Panc1 (cell line): ENCODE data around the gene PCDHGB2. TPM values are rescaled to one million over a fixed set of nuclear protein-coding genes. Genes with fewer than 3 reads are reported as not detected.

Experiments used
- ATAC-seq: fragments of 200-7000 bp; cut with Tn5 transposase; 2 replicates; pipeline ENCODE4 v1.9.1; 2020; ENCODE audit warnings: mild to moderate bottlenecking, moderate library complexity
- BruUV-seq: library from RNA; stranded (reverse); fragments of 400-500 nt; replicated peaks from 2 replicates; lab custom pipeline; 2021; lab: Mats Ljungman, UMichigan
- CTCF ChIA-PET: fragments of 300-600 bp; sonication (Branson Sonifier 250); formaldehyde crosslinking; loops from one replicate; lab custom pipeline; 2022; ENCODE audit warnings: antibody characterized with exemption; lab: Charles Lee
- POLR2A ChIA-PET: fragments of 300-600 bp; sonication (Branson Sonifier 250); formaldehyde crosslinking; loops from one replicate; lab custom pipeline; 2022; ENCODE audit warnings: antibody characterized with exemption; lab: Charles Lee
- DNase-seq: peaks from one replicate; pipeline ENCODE4 v3.0.0-alpha.2; 2010; ENCODE audit warnings: low read depth, low spot score
- H3K27ac ChIP-seq: 2 replicates; pipeline ENCODE4 v1.5.1; 2011; ENCODE audit warnings: mild to moderate bottlenecking, low read length, inconsistent platforms
- H3K27me3 ChIP-seq: fragments of 200-500 bp; sonication (Bioruptor generic); 2 replicates; pipeline ENCODE4 v1.6.0; 2014; ENCODE audit warnings: low read length, inconsistent platforms; ENCODE audit not compliant: control insufficient read depth, insufficient read depth
- H3K36me3 ChIP-seq: fragments of 200-500 bp; sonication (Bioruptor generic); 2 replicates; pipeline ENCODE4 v1.5.1; 2014; ENCODE audit warnings: inconsistent platforms, mild to moderate bottlenecking, low read length, moderate library complexity; ENCODE audit not compliant: control insufficient read depth, insufficient read depth
- H3K4me1 ChIP-seq: 2 replicates; pipeline ENCODE4 v1.5.1; 2011; ENCODE audit warnings: inconsistent platforms, mild to moderate bottlenecking, low read length, moderate library complexity; ENCODE audit not compliant: control insufficient read depth, insufficient read depth
- H3K4me3 ChIP-seq, 2 experiments: 2 replicates each; pipeline ENCODE4 v1.5.1; 2011 to 2012; ENCODE audit warnings: low read depth in 2 of 2, low read length in 2 of 2, mild to moderate bottlenecking in 2 of 2, inconsistent platforms in 1 of 2, moderate library complexity in 1 of 2
- H3K9me3 ChIP-seq: fragments of 200-500 bp; sonication (Bioruptor generic); 2 replicates; pipeline ENCODE4 v1.5.1; 2014; ENCODE audit warnings: low read depth, mild to moderate bottlenecking, inconsistent platforms, low read length, moderate library complexity; ENCODE audit not compliant: control insufficient read depth, insufficient read depth
- CTCF ChIP-seq: fragments of 450-650 bp; IDR thresholded peaks from 2 replicates; pipeline ENCODE4 v1.5.1; 2017; ENCODE audit warnings: mild to moderate bottlenecking
- POLR2AphosphoS5 ChIP-seq: IDR thresholded peaks from 2 replicates; pipeline ENCODE4 v1.6.1; 2012; ENCODE audit warnings: mild to moderate bottlenecking, low read depth, low read length, moderate library complexity
- REST ChIP-seq, 2 experiments: IDR thresholded peaks; 2 replicates each; pipeline ENCODE4 v1.6.1; 2011 to 2012; ENCODE audit warnings: low read depth in 2 of 2, control low read depth in 1 of 2, low read length in 1 of 2, mild to moderate bottlenecking in 1 of 2, moderate library complexity in 1 of 2; ENCODE audit not compliant: insufficient read depth in 1 of 2
- SIN3A ChIP-seq: IDR thresholded peaks from 2 replicates; pipeline ENCODE4 v1.6.1; 2012; ENCODE audit warnings: low read depth, mild to moderate bottlenecking, low read length, moderate library complexity, borderline replicate concordance; ENCODE audit not compliant: insufficient read depth
- TCF7L2 ChIP-seq: IDR thresholded peaks from 2 replicates; pipeline ENCODE4 v1.6.1; 2011; ENCODE audit warnings: mild to moderate bottlenecking, low read depth, low read length, inconsistent platforms
- in situ Hi-C: cut with HindIII; loops from 2 replicates; pipeline ENCODE4 v1.10.0; 2016; ENCODE audit warnings: low sequenced_read_pairs, low pct_unique_long_range_greater_than_20kb
- intact Hi-C: fragments of 100-400 bp; cut with micrococcal nuclease; formaldehyde crosslinking; loops from one replicate; pipeline ENCODE4 v1.10.0; 2022; ENCODE audit not compliant: unreplicated experiment
- total RNA-seq: library from RNA; stranded (reverse); gene quantifications from one replicate; pipeline ENCODE4 v1.2.1, GENCODE V29; 2021; ENCODE audit not compliant: unreplicated experiment

PCDHGB2 gene
- total RNA-seq, 1 experiment from 2014 or later = 5.3 TPM

- TF ChIP-seq REST (IDR thresholded peaks at IDR 0.05; ENCODE audit: insufficient read depth in 1 of 2, low read depth in 2 of 2, low read length in 1 of 2) (no peak), CTCF (peak; percentile 38)
- H3K36me3 ChIP-seq = no peaks in the 10 kb centered on the region
- H3K27ac ChIP-seq = no peak within 1 kb of the TSS
- ATAC-seq (no peak), DNase-seq (no peak)
- no peak within 1 kb of the TSS for H3K4me3 ChIP-seq
- ChIA-PET CTCF (interaction anchor here (0.7 kb wide), 1 partner anchor 288 kb away, joined by 3 read pairs; no protein-coding TSS in a partner anchor), POLR2A (interaction anchor here (0.5 to 1.0 kb wide), 2 partner anchors 13 to 22 kb away, joined by 3 to 9 read pairs; partner anchors contain the start of gene PCDHGA1)
- intact Hi-C loops (no loop called here), in situ Hi-C loops (loop anchor here (25.0 kb wide), 1 partner anchor 156 kb away; the partner anchor contains the start of genes PCDHB10, PCDHB11, PCDHB16 and PCDHB8)
- BruUV-seq = no TSS peak
- H3K9me3 ChIP-seq = no peaks in the 10 kb centered on the region; the same call in 1 of the 2 replicates
- no peaks in the 10 kb centered on the region for H3K27me3 ChIP-seq
- H3K4me1 ChIP-seq = no peaks in the 10 kb centered on the region
These were observed 16.4 kb upstream of the PCDHGB2 start, which contains the start of gene PCDHGA3 for GRCh38 chr5:141343242-141343952. Gene PCDHGA3, plus strand, starts transcription at chr5:141343829. Its CDS starts 205 bp downstream, at chr5:141344034.

- BruUV-seq = no TSS peak
- ChIA-PET POLR2A (interaction anchor here (0.5 to 0.7 kb wide), 2 partner anchors 9 to 13 kb away, joined by 3 to 9 read pairs; partner anchors contain the start of gene PCDHGA1), CTCF (interaction anchor here (0.7 kb wide), 1 partner anchor 287 kb away, joined by 3 read pairs; no protein-coding TSS in a partner anchor)
- ATAC-seq (no peak), DNase-seq (no peak)
- Histone ChIP-seq H3K27me3 (no peaks in the 10 kb centered on the region; the same call in 1 of the 2 replicates), H3K36me3 (no peaks in the 10 kb centered on the region), H3K4me1 (no peaks in the 10 kb centered on the region), H3K4me3 (no peak overlapping the region), H3K27ac (no peak overlapping the region), H3K9me3 (no peaks in the 10 kb centered on the region; the same call in 1 of the 2 replicates)
- TF ChIP-seq SIN3A (no peak), REST (IDR thresholded peaks at IDR 0.05; ENCODE audit: insufficient read depth in 1 of 2, low read depth in 2 of 2, low read length in 1 of 2) (no peak), CTCF (no peak), TCF7L2 (no peak), POLR2AphosphoS5 (no peak)
- in situ Hi-C loops = loop anchor here (25.0 kb wide), 1 partner anchor 157 kb away; the partner anchor contains the start of genes PCDHB10, PCDHB11, PCDHB16 and PCDHB8
- intact Hi-C loops = no loop called here
These were observed 15.8 kb upstream of the PCDHGB2 start for GRCh38 chr5:141343953-141344463.
